Measurements from ENCODE around the gene PTBP3.
"Not testable (repeated sequence)": the region's sequence is repeated elsewhere in the genome, so short reads cannot be mapped to it uniquely, and the experiment has no call there.

The PTBP3 gene

GRCh38 chr9:112267086-112267485 lies 66.3 kb downstream of the PTBP3 start:
- DNase-seq, result not testable (repeated sequence)

- no peak for DNase-seq
Measured at GRCh38 chr9:112265391-112265790, 68.0 kb downstream of the PTBP3 start.

DNA sequence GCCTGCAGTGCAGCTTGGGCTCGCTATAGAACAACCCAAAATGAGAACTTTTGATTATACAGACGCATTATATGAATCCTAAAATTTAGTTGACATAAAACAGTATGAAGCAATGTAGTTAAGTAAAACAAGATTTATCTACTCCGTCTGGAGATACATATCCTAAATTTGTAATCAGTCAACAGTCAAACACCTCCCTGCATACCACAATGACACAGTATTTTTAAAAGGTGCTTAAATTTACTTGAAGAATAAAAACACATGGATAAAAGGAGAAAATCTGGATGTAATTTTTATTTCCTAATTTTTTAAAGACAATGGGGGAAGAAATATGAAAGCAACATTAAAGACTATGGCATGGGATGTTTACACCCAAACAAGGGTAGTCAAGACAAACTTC lies 70.8 kb downstream of the PTBP3 start:
- DNase-seq, result no peak

- DNase-seq, result no peak
Measured at GRCh38 chr9:112261133-112261532, 72.3 kb downstream of the PTBP3 start.

DNA sequence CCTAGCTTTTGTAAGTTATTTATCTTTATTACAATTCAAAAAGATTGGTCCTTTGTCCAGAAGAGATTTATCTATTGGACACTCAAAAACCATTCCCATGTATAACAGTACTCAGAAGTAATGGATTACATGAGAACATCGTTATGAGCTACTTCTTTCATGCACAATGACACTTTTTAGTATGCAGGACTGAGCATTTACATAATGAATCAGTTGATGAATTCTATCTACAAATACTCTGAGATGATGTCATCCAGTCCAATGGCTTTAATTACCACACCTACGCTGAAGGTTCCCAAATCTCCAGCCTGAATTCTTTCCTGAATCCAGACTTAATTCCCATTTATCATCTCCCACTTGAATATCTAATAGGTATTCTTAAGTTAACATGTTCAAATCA lies 75.3 kb downstream of the PTBP3 start:
- DNase-seq, result no peak

DNA sequence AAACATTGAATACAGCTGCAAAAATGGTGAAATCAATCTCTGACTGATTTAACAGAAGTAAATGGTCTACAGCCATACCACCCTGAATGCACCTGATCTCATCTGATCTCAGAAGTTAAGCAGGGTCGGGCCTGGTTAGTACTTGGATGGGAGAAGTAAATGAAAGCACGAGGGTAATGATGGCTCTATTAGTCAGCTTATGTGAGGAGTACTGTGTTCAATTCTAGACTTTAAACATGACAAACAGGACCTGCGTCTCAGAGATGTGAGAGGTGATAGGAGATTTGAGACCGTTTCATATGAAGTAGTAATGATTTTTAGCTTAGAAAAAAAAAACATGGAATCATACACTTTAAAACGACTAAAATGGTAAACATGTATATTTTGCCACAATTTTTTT lies 81.2 kb downstream of the PTBP3 start:
- no peak for DNase-seq

DNA sequence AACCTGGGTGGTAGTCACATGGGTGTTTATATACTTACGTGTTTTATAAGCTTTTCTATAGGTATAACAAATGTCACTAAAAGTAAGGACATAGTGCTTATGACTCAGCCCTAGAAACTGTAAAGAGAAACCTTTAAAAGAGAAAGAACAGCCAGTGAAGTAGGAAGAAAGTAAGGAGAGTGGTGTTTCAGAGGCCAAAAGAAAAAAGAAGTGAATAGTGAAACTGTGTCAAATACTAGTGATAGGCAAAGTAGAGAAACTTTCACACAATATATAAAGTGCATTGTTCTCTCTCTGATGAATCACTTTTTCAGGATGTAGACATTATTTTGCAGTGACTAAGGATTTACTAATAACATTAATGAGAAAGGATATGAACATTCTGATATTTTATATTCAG lies 84.1 kb downstream of the PTBP3 start:
- no peak for DNase-seq

DNA sequence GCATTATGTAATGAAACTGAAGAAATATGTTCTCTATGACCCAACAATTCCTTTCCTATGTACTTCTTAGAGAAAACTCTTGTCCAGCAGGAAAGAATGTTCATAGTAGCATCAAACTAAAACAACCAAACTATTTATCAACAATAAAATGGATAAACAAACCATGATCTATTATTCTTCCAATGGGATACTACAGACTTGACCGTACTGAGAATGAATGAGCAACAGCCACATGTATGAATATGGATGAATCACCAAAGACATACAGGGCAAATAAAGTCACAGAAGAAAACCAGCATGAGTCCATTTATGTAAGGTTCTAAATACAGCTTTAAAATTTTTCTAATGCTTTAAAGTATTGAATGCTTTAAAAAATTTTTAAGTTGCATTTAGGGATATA lies 84.7 kb downstream of the PTBP3 start:
- no peak for DNase-seq

GRCh38 chr9:112247090-112247489 lies 86.3 kb downstream of the PTBP3 start:
- DNase-seq, result no peak

GRCh38 chr9:112245126-112245525 lies 88.3 kb downstream of the PTBP3 start:
- no peak for DNase-seq

GRCh38 chr9:112242147-112242804 lies 91.1 kb downstream of the PTBP3 start:
- no peak for DNase-seq

DNA sequence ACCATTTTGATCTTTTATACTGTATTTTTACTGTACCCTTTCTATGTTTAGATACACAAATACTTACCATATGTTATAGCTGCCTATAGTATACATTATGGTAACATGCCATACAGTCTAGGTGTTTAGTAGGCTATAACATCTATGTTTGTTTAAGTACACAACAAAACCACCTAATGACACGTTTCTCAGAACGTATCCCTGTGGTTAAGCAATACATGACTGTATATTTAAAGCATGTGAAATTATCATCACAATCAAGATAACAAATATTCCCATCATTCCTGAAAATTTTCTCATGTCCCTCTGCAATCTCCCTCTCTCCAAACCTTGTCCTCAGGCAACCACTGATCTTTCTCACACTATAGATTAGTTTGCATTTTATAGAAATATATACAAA lies 91.9 kb downstream of the PTBP3 start:
- no peak for DNase-seq

GRCh38 chr9:112239708-112240107 lies 93.7 kb downstream of the PTBP3 start:
- no peak for DNase-seq

- DNase-seq, result no peak
Measured at GRCh38 chr9:112239284-112239683, 94.1 kb downstream of the PTBP3 start.

- no peak for DNase-seq
Measured at GRCh38 chr9:112234779-112235178, 98.6 kb downstream of the PTBP3 start.

GRCh38 chr9:112233769-112234168 lies 99.7 kb downstream of the PTBP3 start:
- DNase-seq, result no peak

DNA sequence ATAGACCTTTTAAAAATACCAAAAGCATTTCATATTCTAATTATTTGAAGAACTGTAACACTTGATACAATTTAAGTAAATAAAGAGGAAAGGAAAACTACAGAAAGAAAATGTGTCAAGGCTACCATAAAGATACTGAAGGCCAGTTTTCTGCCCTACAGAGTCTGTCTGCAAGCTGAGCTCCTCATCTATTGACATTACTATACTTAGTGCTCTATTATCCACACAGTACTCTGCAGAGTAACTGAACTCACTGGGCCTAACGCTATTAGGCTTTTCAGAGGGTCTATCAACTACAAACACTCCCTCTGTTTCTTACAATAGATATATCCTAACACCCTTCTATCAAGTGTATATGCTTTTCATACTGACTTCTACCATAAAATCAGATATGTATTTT lies 101.2 kb downstream of the PTBP3 start:
- no peak for DNase-seq

DNA sequence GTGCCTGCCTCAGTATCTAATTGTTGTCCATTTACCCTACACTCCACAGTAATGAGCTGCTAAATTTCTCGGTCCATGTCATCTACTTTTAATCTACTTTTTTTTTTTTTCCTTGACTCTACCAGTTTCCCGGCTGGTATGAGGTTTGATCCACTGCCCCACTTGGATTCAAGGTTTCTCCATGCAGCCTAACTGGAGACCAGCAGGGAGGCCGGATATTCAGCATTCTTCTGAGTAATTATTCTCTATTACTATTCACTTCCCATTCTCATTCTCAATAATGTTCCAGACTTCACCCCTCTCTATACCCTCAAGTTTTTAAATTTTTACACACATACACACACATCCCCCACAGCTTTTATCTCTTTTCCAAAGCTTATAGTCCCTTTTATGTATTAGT lies 107.3 kb downstream of the PTBP3 start:
- no peak for DNase-seq

DNA sequence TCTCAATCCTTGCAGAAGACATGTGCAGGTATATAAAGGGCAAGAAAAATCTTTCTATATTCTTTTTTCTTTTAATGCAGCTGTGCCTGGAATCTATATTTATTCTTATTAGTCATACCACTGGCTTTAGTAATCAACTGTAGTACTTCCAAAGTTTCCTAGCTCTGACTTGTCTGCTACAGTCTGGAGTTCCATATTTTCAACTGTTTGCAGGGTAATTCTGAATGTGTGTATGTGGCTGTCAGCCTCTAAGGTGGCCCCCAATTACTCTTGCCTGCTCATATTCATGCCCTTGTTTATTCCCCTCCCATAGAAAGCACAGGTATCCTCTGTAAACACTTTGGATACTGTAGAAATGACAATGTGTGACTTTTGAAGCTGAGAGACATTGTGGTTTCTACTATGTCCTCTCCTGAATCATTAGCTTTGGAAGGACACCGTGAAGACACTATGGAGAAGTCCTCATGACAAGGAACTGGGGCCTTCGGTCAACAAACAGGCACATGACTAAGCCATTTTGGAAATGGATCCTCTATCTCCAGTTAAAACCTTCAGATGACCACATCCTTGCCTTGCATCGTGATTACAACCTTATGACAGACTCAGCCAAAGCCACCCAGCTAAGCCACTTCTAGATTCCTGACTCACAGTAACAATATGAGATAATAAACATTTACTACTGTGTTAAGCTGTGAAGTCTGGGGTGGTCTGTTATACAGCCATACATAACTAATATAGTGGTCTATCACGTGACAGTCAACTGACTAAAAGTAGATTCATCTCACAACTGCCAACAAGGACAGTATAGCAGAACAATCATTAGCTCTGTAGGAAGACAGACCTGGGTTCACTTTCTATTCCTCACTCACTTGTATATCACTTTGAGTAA lies 108.8 kb downstream of the PTBP3 start:
- no peak for DNase-seq

GRCh38 chr9:112218908-112219307 lies 114.5 kb downstream of the PTBP3 start:
- no peak for DNase-seq

DNA sequence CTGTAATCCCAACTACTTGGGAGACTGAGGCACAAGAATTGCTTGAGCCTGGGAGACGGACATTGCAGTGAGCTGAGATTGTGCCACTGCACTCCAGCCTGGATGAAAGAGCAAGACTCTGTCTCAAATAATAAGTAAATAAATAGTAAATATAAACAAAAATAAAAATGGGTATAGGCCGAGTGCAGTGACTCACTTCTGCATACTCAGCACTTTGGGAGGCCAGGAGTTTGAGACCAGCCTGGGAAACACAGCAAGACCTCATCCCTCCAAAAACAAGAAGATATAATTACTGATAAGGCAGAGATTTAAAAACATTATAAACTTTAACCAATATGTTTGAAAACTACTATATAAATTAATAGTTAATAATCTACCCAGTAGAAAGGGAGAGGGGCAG lies 120.5 kb downstream of the PTBP3 start:
- DNase-seq, result no peak

DNA sequence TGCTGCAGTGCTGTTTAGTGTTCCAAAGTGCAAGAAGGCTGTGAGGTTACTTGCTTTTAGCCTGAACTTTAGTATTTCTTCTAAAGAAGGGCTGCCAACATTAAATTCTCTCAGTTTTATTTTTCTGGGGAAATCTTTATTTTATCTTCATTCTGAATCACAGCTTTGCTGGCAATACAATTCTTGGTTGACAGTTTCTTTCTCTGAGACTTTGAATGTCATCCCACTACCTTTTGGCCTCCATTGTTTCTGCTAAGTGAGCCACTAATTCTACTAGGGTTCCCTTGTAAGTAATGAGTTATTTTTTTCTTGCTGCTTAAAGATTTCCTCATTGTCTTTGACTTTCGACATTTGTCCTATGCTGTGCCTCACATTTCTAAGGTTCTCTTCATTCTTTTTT lies 126.0 kb downstream of the PTBP3 start:
- no peak for DNase-seq

- no peak for DNase-seq
Measured at GRCh38 chr9:112203536-112203935, 129.9 kb downstream of the PTBP3 start.

DNA sequence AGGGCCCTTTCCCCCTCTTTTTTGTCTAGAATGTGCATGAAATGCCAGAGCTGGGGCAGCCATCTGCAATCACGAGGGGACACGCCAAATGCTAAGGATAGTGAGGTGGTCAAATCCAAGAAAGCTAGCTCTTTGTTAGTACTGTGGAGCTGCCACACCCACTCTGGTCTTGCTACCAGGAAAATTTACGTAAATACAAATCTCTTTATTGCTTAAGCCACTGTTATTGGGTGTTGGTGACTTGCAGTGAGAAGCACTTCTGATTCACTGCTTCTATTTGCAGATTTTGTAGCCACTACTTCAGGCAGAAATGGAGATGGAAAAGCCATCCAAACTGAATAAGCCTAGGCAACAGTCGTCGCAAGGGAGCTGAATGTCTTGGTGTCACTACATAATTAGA lies 132.7 kb downstream of the PTBP3 start:
- DNase-seq, result no peak

GRCh38 chr9:112198646-112199045 lies 134.8 kb downstream of the PTBP3 start:
- DNase-seq, result no peak
